ENCODE data around the gene RGSL1. TPM values are rescaled to one million over a fixed set of nuclear protein-coding genes. Genes with fewer than 3 reads are reported as not detected.
"Not testable (repeated sequence)": the region's sequence is repeated elsewhere in the genome, so short reads cannot be mapped to it uniquely, and the experiment has no call there.

The RGSL1 gene
- total RNA-seq, 1 donor from 2014 or later = not detected

DNA sequence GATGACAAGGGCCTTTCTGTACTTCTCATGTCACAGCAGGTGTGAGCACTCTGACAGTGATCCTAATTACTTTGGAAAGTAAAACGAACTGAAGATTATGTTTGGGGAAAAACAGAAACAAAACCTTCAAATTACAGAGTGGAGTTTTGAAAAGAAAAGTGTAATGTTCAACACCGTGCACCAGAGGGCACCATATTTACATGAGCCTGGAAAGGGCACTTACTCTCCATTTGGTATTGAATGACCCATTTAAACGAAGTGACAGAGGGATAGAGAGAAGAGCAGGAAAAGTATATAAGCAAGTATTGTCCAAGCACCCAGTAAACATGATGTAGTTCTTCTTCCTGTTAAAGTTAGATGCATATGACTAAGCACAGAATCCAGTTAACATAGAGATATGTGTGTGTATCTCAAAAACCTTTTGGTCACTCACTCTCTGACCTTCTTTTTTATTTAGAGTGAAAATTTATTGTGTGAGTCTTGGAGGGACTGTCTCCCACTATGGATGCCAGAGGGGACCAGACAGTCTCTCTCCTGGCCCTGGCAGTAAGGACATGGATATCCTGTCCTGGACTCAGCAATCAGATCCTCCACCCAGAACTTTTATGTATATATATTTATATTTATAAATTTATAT is 3.8 kb upstream of the RGSL1 start:
- DNase-seq (ENCODE audit: low read depth, low spot score) = no peak

DNA sequence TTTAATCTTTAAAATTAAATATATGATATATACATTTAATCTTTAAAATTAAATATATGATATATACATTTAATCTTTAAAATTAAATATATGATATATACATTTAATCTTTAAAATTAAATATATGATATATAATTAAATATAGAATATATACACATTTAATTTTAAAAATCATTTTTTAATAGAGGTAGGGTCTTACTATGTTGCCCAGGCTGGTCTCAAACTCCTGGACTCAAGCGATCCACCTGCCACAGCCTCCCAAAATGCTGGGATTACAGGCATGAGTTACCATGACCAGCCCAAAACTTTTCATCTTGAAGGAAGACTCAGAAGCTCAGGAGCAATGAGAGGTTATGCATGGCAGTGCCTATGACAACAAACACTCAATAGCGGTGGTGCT is 2.8 kb upstream of the RGSL1 start:
- not testable (repeated sequence) for DNase-seq (ENCODE audit: low read depth, low spot score)

DNA sequence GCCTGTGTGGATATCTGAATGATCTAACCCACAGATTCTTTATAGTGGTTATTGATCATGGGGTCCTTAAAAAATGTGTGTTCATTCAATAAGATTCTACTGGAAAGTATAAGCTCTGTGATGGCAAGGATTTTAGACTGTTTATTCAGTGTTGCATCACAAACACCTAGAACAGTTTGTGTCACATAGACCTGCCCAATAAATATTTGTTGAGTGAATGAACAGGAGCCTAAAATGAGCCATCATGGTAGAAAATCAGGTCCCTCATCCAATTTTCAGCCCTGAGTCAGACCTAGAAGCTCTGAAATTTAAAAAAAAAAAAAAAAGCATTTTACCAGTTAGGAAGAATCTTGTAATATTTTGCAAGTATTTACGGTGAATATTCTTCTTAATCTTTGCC is 2.3 kb upstream of the RGSL1 start:
- DNase-seq (ENCODE audit: low read depth, low spot score) = no peak

DNA sequence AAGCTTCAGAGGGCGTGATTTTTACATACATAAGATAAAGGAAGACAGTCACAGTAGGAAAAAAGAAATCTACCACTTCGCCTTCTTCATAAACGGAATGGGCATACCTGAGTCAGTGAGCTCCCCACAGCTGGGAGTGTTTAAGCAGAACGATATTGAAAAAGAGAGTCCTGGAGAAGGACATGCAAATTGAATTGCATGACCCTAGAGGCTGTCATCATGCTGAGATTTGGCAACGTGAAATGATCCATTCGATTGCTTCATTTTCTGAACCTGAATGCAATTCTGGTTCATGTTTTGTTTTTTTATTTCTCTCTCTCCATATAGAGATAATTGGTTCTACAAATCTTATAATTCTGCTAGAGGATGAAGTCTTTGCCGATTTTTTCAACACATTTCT is 3.7 kb downstream of the RGSL1 start:
- no peak for DNase-seq (ENCODE audit: low read depth, low spot score)

DNA sequence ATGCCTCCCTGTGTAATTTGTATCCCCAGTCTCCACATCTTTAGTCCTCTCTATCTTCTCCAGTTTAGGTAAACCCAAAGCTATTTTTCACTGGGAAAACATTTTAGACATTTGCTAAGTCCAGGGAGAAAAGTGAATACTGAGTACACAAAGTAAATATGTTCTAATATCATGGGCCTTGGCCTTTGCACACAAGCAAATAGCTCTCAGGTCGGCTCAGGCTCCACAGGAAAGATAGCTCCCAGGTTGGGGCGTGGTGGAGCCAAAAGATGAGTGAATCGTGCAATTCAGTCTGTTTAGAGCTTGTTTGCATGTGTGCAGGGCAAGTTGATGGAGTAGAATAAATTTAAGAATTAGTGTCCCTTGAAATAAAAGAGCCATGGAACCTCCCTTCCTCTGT is 7.9 kb downstream of the RGSL1 start:
- no peak for DNase-seq (ENCODE audit: low read depth, low spot score)

DNA sequence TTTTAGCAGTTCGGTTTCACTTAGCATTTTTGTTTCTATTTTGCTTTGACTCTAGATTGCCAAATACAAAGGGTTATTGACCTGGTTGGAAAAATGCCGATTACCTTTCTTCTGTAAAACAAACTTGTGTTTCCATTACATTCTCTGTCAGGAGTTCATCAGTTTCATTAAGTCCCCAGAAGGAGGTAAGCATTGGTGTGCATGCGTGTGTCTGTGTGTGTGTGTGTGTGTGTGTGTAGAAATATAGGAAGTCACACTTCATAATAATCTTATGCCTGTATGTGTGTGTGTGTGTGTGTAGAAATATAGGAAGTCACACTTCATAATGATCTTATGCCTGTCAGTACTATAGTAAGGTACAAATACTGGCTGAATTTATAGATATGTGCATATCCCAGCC is 10.0 kb downstream of the RGSL1 start:
- DNase-seq (ENCODE audit: low read depth, low spot score) = no peak

DNA sequence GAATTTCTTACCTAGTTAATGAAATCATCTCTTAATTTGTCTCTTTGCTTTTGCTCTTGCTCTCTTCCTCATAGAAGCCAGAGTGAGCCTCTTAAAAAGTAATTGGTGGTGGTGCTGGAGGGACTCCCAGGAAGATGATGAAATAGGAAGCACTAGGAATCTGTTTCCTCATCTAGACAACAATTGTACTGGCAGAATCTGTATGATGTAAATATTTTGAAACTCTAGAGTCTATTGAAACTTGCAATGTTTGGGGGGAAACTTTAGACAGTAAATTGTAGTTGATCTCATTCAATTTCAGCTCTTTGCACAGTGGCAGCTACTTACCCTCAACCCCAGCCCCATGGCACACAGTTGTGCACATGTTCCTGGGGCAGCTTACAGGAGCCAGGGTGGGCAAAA is 10.6 kb downstream of the RGSL1 start:
- DNase-seq (ENCODE audit: low read depth, low spot score) = no peak

DNA sequence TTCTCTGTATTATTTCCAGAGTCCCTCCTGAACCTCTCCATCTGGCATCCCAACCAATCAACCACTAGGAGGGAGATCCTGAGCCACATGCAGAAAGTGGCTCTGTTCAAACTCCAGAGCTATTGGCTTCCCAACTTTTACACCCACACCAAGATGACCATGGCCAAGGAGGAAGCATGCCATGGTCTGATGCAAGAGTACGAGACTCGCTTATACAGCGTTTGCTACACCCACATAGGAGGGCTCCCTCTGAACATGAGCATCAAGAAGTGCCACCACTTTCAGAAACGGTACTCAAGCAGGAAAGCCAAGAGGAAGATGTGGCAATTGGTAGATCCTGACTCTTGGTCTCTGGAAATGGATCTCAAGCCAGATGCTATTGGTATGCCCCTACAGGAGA is 23.6 kb downstream of the RGSL1 start:
- DNase-seq (ENCODE audit: low read depth, low spot score) = no peak

DNA sequence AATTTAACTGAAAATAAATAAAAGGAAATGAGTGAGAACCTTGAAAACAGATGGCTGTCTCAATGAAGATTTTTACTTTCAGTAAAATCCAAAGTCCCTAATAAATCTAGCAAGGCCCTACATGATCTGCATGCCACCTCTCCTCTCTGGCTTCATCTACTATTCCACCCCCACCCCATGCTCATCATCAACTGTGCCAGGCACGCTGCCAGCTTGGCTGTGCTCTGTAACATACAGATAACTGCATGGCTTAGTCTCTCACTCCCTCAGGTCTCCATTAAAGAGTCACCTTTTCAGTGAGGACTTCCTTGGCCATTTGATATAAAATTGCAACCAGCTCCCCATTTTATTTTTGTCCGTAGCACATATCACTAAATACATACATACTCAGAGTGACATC is 26.7 kb downstream of the RGSL1 start:
- DNase-seq (ENCODE audit: low read depth, low spot score) = no peak

DNA sequence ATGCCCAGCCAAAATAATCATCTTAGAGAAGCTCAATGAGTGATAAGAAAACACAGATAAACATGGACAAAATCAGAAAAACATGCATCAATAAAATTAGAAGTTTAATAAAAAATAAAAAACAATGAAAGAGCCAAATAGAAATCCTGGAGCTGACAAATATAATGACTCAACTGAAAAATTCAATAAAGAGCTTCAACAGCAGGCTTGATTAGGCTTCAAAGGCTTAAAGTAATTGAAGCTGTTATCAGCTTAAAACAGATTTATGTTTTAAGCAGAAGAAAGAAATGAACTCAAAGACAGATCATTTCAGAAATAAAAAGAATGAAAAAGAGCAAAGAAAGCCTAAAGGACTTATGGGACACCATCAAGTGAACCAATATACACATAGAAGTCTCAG is 28.3 kb downstream of the RGSL1 start:
- no peak for DNase-seq (ENCODE audit: low read depth, low spot score)

DNA sequence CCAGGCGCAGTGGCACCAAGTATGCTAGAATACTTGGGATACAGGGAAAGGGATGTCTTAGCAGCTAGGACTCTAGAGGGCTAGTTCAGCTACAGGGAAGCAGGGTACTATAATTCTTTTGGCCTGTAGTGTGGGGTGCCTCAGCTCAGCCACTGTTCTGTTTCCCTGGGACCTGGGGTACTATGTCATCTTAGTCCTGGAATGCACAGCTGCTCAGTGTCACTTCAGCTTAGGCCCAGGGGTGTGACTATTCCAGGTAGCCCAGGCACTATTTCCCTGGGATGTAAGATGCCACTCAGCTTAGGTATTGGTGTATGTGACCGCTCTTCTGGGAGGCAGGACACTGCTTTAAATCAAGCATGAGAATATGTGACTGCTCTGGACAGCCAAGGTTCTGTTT is 34.1 kb downstream of the RGSL1 start:
- no peak for DNase-seq (ENCODE audit: low read depth, low spot score)

DNA sequence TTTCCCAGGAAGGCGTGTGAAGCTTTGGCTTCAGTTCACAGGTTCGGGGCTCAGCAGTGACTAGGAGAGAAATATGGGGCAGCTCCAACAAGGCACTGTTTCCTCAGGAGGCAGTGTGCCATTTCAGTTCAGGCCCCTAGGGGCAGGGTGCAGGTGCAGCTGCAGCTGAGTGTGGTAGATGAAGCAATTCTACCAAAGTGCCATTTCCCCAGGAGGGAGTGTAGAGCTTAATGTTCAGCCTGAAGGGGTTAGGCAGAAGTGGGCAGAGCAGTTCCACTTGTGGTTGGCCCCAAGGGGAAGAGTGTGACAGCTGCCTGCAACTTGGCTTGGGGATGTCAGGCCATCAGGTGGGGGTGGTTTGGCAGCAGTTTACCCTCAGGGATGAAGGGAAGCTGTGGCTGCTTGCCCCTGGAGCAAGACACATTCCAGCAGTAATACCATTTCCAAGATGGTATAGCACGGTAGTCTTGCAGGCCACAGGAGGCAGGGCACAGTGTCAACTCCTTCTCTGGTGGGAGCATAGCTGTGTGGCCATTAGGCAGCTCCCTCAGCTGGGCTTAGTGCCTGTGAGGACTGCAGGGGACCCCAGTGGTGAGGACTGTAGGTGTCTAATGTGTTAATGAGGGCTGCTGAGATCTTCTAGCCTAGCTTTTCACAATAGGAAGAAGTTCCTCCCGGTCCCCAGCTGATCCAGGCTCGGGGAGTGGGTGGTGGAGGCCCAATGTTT is 34.7 kb downstream of the RGSL1 start:
- no peak for DNase-seq (ENCODE audit: low read depth, low spot score)

DNA sequence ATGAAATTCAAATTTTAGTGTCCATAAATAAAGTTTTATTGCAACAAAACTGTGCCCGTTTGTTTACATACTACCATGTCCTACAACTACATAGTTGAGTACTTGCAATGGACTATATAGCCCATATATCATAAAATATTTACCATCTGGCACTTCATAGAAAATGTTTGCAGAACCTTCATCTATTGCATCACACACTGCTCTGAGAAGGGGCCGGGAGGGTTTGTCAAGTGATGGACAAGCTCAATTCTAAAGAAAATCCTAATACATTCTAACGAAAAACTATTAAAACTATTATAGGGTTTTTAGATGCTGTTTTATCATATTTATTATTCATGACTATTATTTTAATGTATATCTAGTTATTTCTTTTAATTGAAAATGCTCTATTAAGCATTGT is 35.9 kb downstream of the RGSL1 start:
- DNase-seq (ENCODE audit: low read depth, low spot score) = no peak

DNA sequence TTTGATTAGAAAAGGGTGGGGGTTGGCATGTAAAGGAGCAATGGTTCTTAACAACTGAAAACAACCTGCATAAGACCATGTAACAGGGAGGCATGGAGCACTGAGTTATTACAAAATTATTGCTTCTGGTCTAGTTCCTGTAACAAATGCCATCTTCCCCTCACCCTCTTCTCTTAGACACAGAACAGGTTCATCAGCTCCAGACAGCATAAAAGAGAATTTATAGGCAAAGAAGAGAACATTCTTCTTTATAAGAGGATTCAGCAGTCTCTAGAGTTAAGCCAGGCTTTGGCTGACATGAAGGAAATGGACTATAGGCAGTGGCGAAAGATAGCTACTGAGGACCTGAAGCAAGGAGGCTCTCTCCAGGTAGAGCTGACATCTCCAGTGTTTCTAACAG is 38.9 kb downstream of the RGSL1 start:
- no peak for DNase-seq (ENCODE audit: low read depth, low spot score)

DNA sequence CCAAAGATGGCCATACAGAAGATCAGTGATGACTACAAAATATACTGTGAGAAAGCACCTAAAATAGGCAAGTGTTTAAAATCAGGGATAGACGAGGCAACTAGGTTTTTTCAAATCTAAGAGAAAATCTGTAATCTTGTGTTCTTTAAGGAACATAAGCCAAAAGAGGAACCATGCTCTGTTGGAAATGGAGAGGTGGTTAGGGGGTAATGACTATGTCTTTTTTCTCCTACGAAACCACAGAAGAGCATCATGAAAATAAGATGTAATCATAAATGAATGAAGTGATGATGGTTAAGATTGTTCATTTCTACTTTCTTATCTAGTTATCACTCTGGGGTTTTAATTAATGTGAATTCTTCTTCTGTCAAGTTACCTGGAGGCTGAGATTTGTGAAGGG is 43.1 kb downstream of the RGSL1 start:
- DNase-seq (ENCODE audit: low read depth, low spot score) = no peak

DNA sequence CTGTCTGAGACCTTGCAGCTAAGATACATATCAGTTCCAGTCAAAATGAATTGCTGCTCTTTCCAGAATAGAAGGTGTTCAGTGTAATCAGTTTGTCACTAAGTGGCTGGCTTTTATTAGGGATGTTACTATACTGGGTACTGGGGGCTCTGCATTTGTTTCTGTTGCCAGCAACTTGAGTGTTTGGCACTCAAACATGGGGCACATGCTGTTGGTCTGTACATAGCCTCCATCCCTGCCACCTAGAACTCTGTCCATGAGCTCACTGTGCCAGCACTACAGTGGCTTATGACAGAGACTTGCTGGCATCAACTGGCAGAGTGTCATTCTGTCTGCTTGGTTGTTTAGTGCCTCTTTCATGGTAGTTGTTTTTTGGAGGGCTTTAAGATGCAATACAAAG is 45.1 kb downstream of the RGSL1 start:
- DNase-seq (ENCODE audit: low read depth, low spot score) = no peak

DNA sequence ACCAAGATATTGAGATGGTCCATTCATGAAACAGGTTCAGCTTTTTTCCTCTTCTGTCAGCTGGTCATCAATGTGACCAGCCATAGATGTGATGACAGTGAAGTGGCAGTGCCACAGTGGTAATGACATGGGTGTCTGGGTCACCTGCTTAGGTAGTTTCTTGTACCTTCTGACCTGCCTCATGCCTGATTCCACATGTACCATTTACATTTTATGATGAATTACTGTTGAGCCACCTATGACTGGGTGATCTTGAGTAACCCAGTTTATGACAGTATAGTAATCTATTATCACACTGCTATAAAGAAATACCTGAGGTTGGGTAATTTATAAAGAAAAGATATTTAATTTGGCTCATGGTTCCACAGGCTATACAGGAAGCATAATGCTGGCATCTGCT is 45.7 kb downstream of the RGSL1 start:
- no peak for DNase-seq (ENCODE audit: low read depth, low spot score)

DNA sequence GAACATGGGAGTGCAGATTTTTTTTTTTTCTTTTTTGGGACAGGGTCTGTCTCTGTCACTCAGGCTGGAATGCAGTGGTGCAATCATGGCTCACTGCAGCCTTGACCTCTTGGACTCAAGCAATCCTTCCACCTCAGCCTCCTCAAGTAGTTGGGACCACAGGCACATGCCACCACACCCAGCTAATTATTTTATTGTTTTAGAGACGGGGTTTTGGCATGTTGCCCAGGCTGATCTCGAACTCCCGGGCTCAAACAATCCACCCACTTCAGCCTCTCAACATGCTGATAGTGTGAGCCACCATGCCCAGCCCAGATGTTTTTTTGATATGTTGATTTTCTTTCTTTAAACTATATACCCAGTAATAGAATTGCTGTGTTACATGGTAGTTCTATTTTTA is 57.7 kb downstream of the RGSL1 start:
- no peak for DNase-seq (ENCODE audit: low read depth, low spot score)

DNA sequence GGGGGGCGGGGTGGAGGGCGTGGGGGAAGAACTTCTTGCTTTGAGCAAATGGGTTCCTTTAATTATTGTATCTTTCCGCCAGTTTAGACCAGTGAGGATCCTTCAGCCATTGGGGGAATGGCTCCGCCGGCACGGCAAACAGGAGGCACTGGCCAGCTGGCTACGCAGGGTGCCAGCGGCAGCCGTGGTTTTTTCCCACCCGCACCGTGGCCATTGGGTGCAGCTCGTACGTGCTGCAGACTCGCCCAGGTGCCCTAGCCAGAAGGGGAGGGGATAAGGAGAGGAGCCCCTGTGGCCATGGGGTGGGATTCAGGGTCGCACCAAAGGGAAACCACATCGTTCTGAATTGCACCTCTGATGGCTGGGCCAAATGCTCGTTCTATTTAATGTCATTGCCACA is 65.6 kb downstream of the RGSL1 start:
- DNase-seq (ENCODE audit: low read depth, low spot score) = no peak

DNA sequence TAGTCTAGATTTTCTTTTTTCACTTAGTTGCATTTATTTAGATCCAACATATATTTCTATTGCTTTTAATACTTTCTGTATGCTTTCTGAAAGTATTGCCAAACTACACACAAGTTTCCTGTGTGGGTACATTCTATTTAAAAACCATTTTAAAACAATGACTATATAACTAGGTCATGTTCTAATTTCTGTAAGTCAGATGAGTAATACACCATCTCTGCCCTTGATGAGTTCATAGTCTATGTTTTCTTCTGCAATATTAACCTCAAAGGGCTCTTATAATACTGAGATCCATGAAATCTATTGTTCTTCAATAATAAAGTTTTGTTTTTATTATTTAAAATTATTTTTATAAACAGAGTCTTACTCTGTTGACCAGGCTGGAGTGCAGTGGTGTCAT is 70.8 kb downstream of the RGSL1 start:
- DNase-seq (ENCODE audit: low read depth, low spot score) = no peak

DNA sequence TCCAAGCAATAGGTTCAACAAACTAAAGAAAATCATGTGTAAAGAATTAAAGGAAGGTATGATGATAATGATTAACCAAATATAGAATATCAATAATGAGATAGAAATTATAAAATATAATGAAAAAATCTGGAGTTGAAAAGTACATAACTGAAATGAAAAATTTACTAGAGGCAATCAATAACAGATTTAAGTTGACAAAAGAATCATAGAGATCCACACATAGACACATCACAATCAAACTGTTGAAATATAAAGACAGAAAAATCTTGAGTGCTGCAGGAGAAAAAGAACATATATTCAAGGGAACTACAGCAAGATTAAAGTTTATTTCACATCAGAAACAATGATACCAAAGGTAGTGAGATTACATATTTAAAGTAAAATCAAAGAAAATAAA is 75.4 kb downstream of the RGSL1 start:
- no peak for DNase-seq (ENCODE audit: low read depth, low spot score)

DNA sequence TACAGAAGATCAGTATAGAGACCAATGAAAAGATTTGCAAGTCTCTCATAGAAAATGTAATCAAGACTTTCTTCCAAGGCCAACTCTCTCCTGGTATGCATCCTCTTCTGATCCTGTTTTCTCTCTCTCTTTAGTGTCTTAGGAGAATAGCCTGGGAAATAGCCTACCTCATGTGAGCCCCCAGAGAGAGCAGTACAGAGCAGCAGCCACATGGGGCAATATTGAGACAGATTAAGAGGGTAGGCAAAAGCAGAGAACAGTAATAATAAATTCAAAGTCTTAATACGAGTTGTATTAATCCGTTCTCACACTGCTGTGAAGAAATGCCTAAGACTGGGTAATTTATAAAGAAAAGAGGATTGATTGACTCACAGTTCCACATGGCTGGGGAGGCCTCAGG is 77.7 kb downstream of the RGSL1 start:
- no peak for DNase-seq (ENCODE audit: low read depth, low spot score)

DNA sequence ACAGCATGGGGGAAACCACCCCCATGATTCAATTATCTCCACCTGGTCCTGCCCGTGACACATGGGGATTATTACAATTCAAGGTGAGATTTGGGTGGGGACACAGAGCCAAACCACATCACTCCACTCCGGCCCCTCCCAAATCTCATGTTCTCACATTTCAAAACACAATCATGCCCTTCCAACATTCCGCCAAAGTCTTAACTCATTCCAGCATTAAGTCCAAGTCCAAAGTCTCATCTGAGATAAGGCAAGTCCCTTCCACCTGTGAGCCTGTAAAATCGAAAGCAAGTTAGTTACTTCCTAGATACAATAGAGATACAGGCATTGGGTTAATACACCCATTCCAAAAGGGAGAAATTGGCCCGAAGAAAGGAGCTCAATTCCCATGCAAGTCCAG is 78.3 kb downstream of the RGSL1 start:
- DNase-seq (ENCODE audit: low read depth, low spot score) = not testable (repeated sequence)

DNA sequence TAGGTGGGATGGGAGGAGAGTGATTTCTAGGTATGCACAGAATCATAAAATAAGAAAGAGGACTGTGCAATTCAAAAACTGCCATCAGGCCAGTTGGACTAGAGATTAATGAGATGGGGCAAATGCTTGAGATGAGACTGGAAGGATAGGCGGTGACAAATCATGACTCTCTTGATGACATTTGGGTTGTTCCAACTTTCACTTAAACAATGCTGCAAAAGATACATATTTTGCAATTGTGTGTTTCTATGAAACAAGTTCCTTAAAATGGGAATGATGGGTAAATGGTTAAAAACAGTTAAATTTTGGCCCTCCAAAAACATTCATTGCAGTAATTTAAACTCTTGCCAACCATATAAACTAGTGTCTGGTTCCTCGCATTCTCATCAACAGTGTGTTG is 84.0 kb downstream of the RGSL1 start:
- DNase-seq (ENCODE audit: low read depth, low spot score) = no peak

All from pulmonary artery endothelial cell (primary cell).